ENCODE results near the gene ZNF280B. TPM values are rescaled to one million over a fixed set of nuclear protein-coding genes. Genes with fewer than 3 reads are reported as not detected.

ZNF280B gene
- total RNA-seq, 1 donor from 2014 or later = 4.0 TPM

GRCh38 chr22:22454997-22455396 is 53.5 kb downstream of the ZNF280B start:
- Histone ChIP-seq H3K9ac (ENCODE audit: low read length) (no peak overlapping the region), H3K9me3 (ENCODE audit: insufficient read depth, low read depth, low read length) (peaks cover 25% of the 10 kb centered on the region), H3K4me2 (ENCODE audit: low read length) (no peak overlapping the region), H3K79me2 (ENCODE audit: insufficient read depth, low read length) (no peaks in the 10 kb centered on the region), H3K4me1 (ENCODE audit: insufficient read depth, low read length) (no peaks in the 10 kb centered on the region), H3K27me3 (ENCODE audit: insufficient read depth, low read length) (no peaks in the 10 kb centered on the region), H3K36me3 (ENCODE audit: insufficient read depth, low read length) (no peaks in the 10 kb centered on the region), H2AFZ (ENCODE audit: low read depth, low read length) (no peak overlapping the region), H4K20me1 (ENCODE audit: insufficient read depth, low read length) (no peaks in the 10 kb centered on the region), H3K4me3 (ENCODE audit: insufficient read depth, low read depth, low read length) (no peak overlapping the region), H3K27ac (ENCODE audit: low read depth, low read length) (no peak overlapping the region)
- Mint-ChIP-seq H3K36me3 (ENCODE audit: low read depth, unreplicated experiment) (peaks cover 3% of the 10 kb centered on the region), H3K4me1 (ENCODE audit: low read depth, unreplicated experiment) (no peaks in the 10 kb centered on the region), H3K4me3 (ENCODE audit: unreplicated experiment) (no peak overlapping the region), H3K9me3 (ENCODE audit: unreplicated experiment) (peaks cover 41% of the 10 kb centered on the region), H3K27me3 (ENCODE audit: low read depth, unreplicated experiment) (peaks cover 78% of the 10 kb centered on the region), H3K27ac (ENCODE audit: unreplicated experiment) (no peak overlapping the region)
- TF ChIP-seq CTCF (IDR thresholded peaks at IDR 0.05; ENCODE audit: insufficient read depth, low read depth, low read length) (no peak), EZH2 (IDR thresholded peaks at IDR 0.05; ENCODE audit: insufficient read depth, low read length) (no peak)
- DNase-seq (ENCODE audit: low read depth) = no peak
- no peak for FAIRE-seq

- no peaks in the 10 kb centered on the region for H3K4me1 Mint-ChIP-seq (ENCODE audit: low read depth, unreplicated experiment)
- Histone ChIP-seq H4K20me1 (ENCODE audit: insufficient read depth, low read length) (no peaks in the 10 kb centered on the region), H3K4me1 (ENCODE audit: insufficient read depth, low read length) (no peaks in the 10 kb centered on the region), H3K4me3 (ENCODE audit: insufficient read depth, low read depth, low read length) (no peak overlapping the region), H3K4me2 (ENCODE audit: low read length) (no peak overlapping the region), H3K36me3 (ENCODE audit: insufficient read depth, low read length) (no peaks in the 10 kb centered on the region), H3K9me3 (ENCODE audit: insufficient read depth, low read depth, low read length) (peaks cover 12% of the 10 kb centered on the region), H3K27me3 (ENCODE audit: insufficient read depth, low read length) (no peaks in the 10 kb centered on the region), H3K9ac (ENCODE audit: low read length) (no peak overlapping the region), H2AFZ (ENCODE audit: low read depth, low read length) (no peak overlapping the region), H3K79me2 (ENCODE audit: insufficient read depth, low read length) (no peaks in the 10 kb centered on the region), H3K27ac (ENCODE audit: low read depth, low read length) (no peak overlapping the region)
- H3K27ac Mint-ChIP-seq (ENCODE audit: unreplicated experiment) = no peak overlapping the region
- no peak overlapping the region for H3K4me3 Mint-ChIP-seq (ENCODE audit: unreplicated experiment)
- H3K9me3 Mint-ChIP-seq (ENCODE audit: unreplicated experiment) = peaks cover 25% of the 10 kb centered on the region
- TF ChIP-seq CTCF (IDR thresholded peaks at IDR 0.05; ENCODE audit: insufficient read depth, low read depth, low read length) (no peak), EZH2 (IDR thresholded peaks at IDR 0.05; ENCODE audit: insufficient read depth, low read length) (no peak)
- FAIRE-seq (no peak), DNase-seq (ENCODE audit: low read depth) (no peak)
- H3K36me3 Mint-ChIP-seq (ENCODE audit: low read depth, unreplicated experiment) = no peaks in the 10 kb centered on the region
- H3K27me3 Mint-ChIP-seq (ENCODE audit: low read depth, unreplicated experiment) = peaks cover 87% of the 10 kb centered on the region
These were observed 55.4 kb downstream of the ZNF280B start for GRCh38 chr22:22452996-22453686.

- Mint-ChIP-seq H3K27ac (ENCODE audit: unreplicated experiment) (no peak overlapping the region), H3K36me3 (ENCODE audit: low read depth, unreplicated experiment) (no peaks in the 10 kb centered on the region), H3K27me3 (ENCODE audit: low read depth, unreplicated experiment) (peaks cover 89% of the 10 kb centered on the region), H3K9me3 (ENCODE audit: unreplicated experiment) (peaks cover 19% of the 10 kb centered on the region), H3K4me1 (ENCODE audit: low read depth, unreplicated experiment) (no peaks in the 10 kb centered on the region), H3K4me3 (ENCODE audit: unreplicated experiment) (no peak overlapping the region)
- DNase-seq (ENCODE audit: low read depth) (no peak), FAIRE-seq (no peak)
- H3K9me3 ChIP-seq (ENCODE audit: insufficient read depth, low read depth, low read length) = peaks cover 8% of the 10 kb centered on the region
- H3K36me3 ChIP-seq (ENCODE audit: insufficient read depth, low read length) = no peaks in the 10 kb centered on the region
- H3K27ac ChIP-seq (ENCODE audit: low read depth, low read length) = no peak overlapping the region
- no peaks in the 10 kb centered on the region for H4K20me1 ChIP-seq (ENCODE audit: insufficient read depth, low read length)
- no peaks in the 10 kb centered on the region for H3K79me2 ChIP-seq (ENCODE audit: insufficient read depth, low read length)
- H3K4me2 ChIP-seq (ENCODE audit: low read length) = no peak overlapping the region
- H3K27me3 ChIP-seq (ENCODE audit: insufficient read depth, low read length) = no peaks in the 10 kb centered on the region
- no peak overlapping the region for H3K9ac ChIP-seq (ENCODE audit: low read length)
- no peak overlapping the region for H3K4me3 ChIP-seq (ENCODE audit: insufficient read depth, low read depth, low read length)
- no peak for TF ChIP-seq CTCF (IDR thresholded peaks at IDR 0.05; ENCODE audit: insufficient read depth, low read depth, low read length)
- TF ChIP-seq EZH2 (IDR thresholded peaks at IDR 0.05; ENCODE audit: insufficient read depth, low read length) = no peak
- H2AFZ ChIP-seq (ENCODE audit: low read depth, low read length) = no peak overlapping the region
- no peaks in the 10 kb centered on the region for H3K4me1 ChIP-seq (ENCODE audit: insufficient read depth, low read length)
These were observed 56.3 kb downstream of the ZNF280B start for GRCh38 chr22:22452211-22452610.

Data from astrocyte (in vitro differentiated cells and primary cell).